ENCODE measurements around the gene SLC25A42.

Gene SLC25A42

DNA sequence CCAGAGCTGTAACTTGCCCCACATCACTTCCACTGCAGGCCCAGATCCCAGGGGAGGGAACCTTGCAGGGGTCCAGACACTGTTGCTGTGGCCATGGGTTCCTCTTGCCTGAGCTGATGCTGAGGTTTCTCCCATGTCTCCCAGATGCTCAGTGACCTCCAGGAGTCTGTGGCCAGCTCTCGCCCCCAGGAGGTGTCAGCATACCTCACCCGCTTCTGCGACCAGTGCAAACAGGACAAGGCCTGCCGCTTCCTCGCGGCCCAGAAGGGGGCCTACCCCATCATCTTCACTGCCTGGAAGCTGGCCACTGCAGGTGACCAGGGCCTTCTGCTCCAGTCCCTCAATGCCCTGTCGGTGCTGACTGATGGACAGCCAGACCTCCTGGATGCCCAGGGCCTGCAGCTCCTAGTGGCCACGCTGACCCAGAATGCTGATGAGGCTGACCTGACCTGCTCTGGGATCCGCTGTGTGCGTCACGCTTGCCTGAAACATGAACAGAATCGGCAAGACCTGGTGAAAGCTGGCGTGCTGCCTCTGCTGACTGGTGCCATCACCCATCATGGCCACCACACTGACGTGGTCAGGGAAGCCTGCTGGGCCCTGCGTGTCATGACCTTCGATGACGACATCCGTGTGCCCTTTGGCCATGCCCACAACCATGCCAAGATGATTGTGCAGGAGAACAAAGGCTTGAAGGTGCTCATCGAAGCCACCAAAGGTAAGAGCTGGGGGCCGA lies 12.1 kb upstream of the SLC25A42 start:
- DNase-seq: no peak

DNA sequence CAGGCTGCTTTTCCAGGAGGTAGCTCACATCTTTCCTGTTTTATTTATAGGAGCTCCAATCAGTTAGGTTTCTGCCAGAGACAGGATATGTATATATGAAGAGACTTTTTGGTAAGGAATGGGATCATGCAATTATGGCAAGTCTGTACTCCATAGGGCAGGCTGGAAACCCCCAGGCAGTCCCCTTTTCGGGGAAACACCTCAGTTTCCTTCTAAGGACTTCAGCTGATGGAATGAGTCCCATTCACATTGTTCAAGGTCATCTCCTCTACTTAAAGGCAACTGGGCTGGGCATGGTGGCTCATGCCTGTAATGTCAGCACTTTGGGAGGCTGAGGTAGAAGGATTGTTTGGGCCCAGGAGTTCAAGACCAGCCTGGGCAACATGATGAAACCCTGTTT lies 10.9 kb upstream of the SLC25A42 start:
- no peak for DNase-seq

DNA sequence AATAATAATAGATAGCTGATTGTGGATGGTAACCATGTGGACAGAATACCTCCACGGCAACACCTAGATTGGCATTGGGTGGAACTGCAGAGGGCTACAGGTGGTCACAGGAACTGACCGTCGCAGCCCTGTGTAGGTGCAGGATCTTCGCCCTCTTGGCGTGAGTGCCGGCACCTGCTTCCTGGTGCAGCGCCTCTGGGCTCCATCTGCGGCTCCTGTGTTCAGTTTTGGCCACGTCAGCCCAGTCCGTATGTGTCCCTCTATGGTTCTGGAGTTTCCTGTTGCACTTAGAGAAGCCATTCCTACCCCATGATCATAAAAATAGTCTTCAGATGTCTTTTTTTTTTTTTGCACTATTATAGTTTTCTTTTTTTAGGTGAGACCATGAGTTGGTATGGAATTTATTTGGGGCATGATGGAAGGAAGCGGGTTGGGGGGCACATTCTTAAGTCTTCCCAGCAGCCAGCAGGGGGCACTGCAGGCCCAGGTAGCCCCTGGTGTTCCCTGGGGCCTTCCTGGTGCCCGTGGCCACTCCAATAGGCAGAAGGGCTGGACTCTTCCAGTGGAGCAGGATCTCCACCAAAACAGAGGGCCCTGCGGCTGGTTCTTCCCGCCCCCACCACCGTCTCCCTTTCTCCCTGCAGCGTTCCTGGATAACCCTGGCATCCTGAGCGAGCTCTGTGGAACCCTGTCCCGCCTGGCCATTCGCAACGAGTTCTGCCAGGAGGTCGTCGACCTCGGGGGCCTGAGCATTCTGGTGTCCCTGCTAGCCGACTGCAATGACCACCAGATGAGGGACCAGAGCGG lies 10.1 kb upstream of the SLC25A42 start:
- DNase-seq: peak; percentile 47

DNA sequence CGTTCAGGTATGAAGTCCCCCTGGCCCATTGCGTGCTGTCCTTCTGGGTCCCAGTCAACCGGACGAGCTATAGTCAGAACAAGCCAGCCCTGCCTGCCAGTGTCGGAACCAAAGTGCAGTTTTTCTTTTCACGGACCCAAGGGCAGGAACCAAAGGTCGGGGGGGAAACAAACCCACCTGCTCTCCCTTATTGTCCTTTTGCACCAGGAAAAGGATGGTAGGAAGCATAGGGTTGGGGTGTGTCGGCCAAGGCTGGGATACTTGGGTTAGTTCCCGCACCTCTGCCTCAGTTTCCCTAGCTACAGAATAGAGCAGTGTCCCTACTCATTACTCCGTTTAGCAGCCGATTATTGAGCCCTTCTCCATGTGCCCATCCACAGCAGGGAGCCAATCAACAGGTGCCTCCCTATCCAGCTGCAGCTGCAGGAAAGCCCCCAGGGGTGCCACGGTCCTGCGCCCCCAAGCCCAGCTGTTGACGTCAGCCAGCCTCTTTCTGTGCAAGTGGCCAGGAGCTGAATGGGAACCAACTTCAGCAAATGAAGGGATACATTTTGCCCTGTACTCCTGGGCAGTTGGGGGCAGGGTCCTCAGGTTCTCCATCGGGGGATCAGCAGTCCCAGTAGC lies 9.4 kb upstream of the SLC25A42 start:
- DNase-seq: no peak

DNA sequence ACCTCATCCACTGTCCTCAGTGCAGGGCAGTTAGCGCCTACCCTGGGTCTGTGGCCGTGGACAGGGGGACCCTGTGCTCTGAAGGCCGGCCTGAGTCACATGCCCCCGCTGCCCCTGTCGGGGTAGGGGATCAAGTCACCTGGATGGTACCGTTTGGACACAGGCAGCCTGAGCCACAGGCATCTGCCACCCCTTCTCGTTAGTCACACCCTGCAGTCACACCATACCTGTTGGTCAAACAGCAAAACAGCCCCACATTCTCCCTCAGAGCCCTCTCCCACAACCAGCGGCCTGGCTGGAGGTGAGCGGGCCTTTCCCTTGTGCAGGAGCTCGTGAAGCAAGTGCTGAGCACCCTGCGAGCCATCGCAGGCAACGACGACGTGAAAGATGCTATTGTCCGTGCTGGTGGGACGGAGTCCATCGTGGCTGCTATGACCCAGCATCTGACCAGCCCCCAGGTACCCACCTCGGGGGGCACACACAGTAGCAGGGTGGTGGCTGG lies 8.8 kb upstream of the SLC25A42 start:
- no peak for DNase-seq

DNA sequence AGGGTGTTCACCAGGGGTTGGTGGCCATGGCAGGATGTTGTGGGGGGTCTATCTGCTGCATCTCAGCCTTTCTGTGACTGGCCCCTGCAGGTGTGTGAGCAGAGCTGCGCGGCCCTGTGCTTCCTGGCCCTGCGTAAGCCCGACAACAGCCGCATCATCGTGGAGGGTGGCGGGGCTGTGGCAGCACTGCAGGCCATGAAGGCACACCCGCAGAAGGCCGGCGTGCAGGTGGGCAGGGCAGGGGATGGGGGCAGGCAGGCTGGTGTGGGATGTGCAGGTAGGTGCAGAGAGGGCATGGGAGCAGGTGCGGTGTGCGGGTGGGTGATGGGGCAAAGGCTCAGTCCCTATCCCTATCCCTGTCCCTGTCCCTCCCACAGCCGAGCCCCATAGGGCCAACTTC lies 8.1 kb upstream of the SLC25A42 start:
- DNase-seq: no peak

DNA sequence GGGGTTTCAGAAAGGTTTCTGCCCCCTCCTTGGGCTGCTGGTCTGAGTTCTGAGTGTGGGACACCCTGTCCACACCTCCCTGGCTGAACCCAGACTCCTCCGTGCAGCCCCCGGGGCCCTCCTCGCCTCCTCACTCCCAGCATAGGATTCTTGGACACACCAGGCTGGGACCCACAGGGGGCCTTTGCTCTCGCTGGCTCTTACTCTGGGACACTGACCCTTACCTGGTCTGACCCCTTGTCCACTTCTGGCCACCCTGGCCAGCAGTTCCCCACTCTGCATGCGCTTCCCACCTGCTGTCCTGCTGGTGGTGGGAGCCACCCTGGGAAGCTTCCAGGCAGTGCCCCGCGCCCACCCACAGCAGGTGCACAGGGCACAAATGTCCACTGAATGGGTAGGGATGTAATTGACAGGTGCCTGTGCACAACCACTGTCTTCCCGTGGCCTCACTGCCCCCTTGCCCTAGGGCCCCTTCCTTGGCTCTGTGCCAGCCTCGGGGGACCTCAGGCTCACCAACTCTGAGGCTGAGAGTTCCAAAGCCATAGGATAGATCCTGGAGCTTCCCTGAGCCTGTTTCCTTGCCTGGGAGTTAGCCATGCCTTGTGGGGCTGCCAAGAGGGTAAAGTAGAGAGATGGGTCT lies 7.0 kb upstream of the SLC25A42 start:
- no peak for DNase-seq

DNA sequence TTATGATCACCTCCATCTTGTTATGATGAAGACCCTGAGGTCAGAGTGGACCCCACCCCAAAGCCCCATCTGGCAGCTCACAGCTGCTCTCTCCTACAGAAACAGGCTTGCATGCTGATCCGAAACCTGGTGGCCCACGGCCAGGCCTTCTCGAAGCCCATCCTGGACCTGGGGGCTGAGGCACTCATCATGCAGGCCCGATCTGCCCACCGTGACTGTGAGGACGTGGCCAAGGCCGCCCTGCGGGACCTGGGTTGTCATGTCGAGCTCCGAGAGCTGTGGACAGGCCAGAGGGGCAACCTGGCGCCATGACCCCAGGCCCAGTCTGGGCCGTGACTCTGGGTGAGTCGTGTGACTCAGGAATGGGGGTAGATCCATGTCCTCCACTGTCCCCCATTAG lies 6.5 kb upstream of the SLC25A42 start:
- no peak for DNase-seq

DNA sequence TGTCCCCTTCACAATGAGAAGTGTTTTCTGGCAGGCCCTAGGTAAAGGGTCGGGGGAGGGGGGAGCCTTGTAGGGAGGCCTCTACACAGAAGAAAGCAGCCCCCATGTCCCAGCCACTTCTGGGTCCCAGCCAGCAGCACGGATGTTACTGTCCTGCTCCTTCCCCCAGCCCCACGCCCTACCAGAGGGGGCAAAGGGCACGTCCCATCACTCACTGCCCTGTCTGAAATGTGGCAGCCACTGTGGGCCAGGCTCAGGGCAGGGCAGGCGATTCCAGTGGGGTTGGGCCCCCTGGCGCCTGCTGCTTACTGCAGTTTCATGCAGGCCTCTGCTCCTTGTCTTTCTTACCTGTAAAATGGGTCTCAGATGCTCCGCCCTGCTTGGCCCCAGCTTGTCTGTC lies 6.1 kb upstream of the SLC25A42 start:
- no peak for DNase-seq

DNA sequence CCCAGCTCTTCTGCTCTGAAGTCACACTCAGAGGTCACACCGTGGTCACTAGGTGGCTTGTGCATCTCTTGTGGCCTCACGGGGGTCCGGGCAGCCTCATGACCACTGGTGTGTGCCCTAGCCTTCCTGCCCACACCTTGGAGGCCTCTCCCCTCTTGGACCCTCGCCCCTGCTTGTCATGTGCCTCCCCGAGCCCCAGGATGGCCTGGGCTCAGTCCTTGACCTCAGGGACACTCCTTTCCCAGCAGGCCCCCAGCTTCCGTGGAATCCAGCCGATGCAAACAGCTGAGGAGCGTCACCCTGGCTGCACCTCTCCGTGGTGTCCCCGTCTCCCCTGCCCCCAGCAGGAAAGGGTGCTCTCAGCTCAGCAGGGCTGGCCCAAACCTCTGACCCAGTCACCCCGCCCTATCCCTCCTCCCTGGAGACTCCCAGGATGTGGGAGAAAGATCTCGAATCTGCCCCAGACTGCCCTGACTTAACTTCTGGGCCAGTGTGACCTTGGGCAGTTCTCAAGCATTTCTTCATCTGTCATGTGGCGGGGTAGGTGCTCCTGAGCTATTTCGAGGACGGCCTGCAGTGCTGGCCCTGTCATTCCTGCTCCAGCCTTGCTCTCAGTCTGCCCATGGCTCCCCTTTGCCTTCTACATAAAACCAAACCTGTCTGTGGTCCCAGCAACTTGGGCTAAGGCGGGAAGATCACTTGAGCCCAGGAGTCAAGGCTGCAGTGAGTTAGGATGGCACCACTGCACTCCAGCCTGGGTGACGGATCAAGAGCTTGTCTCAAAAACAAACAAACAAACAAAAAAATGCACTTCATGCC lies 4.6 kb upstream of the SLC25A42 start:
- DNase-seq: no peak

DNA sequence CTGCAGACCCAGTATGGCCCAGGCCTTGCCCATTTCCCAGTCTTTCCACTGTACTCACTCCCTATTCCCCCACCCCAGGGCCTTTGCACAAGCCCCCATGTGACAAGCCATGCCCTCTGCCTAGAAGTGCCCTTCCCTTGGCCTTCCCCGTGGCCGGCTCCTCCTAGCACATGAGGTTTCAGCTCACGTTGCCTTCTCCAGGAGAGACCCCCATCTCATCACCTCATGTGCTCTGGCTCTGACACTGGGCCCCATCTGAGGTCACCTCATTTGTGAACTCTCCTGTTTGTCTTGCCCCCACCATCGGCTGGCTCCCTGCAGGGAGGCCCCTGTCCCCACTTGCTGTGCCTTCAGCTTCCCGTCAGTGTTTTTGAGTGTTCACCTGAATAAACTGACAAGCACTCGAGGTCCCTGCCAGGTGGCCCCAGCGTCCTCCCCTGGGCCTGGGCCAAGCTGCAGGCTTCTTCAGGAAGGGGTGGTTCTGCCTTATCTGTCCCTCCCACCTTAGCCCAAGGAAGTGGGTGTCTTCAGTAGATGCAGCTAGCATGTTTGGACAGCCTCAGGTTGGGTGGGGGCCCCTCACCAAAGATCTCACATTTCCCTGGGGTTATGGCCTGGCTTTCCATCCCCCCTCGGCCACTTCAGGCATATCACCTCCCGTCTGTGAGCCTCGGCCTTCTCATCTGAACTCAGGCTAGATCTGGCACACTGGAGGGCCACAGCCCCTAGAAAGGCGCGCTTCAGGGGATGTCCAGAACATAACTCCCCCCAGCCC lies 3.8 kb upstream of the SLC25A42 start:
- no peak for DNase-seq

DNA sequence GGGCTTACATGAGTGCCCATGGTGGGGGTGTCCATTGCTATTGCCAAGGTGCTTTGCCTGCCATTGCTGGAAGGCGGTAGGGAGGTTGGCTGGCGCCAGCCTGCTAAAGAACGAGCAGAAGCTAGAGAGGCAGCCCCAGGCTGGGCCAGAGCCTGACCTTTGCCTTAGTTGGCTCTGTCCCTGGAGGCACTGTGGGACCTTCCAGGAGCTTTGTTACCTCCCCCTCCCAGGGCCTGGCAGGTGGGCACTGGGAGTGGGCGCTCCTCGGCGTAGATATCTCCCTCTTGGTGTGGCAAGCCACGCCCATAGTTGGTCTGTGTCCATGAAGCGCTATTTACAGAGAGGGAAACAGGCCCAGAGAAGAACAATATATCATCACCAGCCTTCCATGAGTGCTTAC lies 2.3 kb upstream of the SLC25A42 start:
- DNase-seq: no peak

DNA sequence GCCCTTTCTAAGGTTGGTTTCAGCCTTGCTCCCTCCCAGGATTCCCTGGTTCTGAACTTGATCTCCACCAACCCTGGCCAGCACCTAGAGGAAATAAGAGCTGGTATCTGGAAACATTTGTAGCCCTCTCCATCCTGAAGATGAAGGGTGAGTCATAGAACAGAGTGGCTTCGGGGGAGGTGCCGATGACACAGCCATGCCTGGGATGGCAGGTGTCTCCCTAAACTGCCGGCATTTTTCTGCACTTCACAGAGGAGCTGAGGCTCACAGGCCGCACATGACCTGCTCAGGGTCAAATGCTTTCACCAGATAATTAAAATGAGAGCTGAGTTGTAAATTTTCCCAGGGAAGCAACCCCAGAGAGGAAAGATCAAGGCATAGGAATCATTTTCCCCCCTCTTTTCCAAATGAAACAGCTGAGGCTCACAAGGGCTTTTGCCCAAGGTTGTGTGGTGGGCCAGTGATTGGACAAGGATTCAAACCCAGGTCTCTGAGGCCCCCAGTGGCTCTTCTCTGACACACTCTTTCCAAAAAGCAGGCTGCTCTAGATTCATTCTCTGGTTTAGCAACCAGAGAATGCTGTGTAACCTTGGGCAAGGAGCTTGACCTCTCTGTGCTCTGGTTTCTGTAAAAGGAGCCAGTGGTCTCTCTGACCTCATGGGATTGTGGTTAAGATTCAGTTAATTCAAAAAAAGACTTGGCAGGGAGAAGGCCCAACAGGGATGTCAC lies 1.2 kb upstream of the SLC25A42 start:
- no peak for DNase-seq

DNA sequence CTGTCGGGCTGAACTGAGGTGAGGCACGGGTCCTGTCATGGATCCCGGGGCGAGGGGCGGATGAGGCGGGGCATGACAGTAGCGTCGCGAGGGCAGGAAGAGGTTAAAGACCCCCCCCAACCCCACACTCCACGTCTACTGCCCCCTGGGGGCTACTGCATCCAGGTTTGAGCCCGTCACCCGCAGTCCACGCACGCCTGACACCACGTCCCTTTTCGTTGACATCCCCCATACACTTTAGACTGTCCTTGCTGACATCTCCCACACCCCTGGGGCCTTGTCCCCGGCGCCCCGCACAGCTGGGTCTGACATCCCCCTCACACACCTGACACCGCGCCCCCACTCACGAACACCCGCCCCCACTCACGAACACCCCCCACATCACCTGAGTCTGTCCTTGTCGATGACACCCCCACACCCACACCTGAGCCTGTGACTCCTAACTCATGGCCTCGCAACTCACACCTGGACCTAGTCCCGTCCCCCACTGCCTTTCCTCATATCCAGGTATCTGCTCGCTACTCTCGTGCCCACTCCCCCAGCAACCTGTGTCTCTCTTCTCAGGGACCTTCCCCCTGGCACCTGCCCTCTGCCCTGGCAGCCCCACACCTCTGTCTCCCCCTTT lies 416 bp downstream of the SLC25A42 start:
- no peak for DNase-seq

DNA sequence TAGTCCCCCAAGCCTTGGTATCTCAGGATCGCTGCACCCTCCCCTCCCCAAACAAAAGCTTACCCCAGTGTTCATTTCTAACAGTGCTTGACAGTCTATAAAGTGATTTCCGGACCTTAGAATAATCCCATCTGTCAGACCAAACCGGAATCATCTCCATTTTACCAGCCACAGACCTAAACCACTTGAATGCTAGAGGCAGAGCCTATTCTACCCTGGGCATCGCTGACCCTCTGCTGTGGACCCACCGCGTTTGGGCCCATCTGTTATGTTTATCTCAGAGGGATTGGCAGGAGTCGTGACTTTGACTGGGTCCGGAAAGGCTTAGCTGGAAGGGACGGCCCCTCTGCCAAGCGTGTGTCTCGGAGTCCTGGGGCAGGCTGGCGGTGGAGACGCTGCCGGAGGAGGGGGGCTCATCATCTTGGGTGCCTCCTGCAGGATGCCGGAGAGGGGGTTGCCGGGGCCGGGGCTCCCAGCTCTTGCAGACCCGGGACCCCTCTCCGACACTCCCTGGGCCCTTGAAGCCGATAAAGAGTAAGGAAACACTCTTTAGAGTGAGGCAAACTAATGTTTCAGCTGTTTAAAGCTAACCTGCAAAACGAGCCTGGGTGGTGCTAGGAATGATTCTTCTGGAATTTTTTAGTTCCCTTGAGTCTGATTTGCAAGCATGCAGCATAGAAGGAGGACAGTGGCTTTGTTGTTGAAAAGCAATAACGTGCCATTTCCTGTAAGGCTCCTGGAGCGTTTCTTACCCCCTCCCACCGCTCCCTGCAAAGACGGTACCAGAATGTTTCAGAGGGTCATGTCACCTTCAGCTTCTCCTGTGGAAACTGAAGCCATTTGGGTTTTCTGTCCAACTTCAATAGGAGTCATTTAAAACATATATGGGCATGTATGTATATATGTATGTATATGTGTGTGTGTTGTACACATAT lies 1.3 kb downstream of the SLC25A42 start:
- DNase-seq: peak; percentile 21

DNA sequence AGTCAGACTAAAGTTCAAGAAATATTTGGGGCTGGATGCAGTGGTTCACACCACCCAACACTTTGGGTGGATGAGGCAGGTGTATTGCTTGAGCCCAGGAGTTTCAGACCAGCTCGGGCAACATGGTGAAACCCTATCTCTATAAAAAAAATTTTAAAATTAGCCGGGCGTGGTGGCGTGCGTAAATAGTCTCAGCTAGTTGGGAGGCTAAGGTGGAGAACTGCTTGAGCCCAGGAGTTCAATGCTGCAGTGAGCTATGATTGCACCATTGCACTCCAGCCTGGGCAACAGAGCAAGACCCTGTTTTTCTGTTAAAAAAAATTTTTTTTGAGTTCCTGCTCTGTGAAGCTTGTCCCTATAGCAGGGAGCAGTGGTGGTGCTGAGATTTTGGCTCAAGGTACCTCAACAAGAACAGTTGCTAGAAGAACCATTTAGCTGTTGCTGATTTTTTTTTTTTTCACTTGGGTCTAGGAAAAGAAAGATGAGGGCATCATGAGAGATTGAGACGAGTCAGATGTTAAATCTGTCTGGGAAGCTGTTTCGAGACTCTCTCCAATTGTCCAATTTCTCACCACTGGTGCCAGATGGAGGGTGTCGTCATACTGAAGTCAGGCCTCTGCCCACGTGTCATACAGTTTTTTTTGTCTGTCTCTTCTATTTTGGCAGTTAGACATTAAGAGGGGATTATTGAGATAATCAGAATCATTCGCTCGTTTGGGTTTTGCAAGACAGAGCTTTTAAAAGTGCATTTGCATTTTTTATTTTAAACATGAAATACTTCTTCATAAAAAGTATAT lies 3.7 kb downstream of the SLC25A42 start:
- no peak for DNase-seq

DNA sequence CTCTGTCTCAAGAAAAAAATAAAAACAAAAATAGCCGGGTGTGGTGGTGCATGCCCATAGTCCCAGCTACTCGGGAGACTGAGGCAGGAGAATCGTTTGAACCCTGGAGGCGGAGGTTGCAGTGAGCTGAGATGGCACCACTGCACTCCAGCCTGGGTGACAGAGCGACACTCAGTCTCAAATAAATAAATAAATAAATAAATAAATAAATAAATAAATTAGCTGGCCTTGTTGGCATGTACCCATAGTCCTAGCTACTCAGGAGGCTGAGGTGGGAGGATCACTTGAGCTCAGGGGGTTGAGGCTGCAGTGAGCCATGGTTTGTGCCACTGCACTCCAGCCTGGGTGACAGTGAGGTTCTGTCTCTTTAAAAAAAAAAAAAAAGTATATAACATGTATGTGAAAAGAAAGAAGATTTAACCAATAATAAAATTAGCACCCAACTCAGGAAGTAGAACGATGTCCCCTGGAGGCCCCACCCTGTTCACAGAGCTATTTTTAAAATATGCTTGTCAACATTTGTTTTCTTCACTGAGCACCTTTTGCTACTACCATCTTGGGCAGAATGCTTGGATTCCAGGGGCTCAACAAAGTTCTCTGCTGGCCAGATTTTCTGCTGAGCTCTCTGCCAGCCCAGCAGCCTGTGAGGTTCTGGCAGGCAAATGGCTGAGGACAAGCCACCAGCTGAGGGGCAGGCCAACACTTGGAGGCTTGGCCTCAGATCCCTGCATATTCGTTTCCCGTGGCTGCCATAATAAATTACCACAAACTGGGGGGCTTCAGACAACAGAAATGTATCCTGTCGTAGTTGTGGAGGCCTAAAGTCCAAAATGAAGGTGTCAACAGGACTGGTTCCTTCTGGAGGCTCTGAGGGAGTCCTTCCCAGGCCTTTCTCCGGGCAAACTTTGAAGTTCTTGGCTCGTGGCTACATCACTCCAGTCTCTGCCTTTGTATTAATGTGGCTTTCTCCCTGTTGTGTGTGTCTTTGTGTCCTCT lies 5.2 kb downstream of the SLC25A42 start:
- DNase-seq: no peak

Measured in central memory CD4-positive, alpha-beta T cell (primary cell).